Measurements from ENCODE around the gene RFLNA. TPM values are rescaled to one million over a fixed set of nuclear protein-coding genes. Genes with fewer than 3 reads are reported as not detected.

Gene RFLNA
- polyA plus RNA-seq, 3 donors: 5.7 to 9.0 (median 7.6) TPM

GRCh38 chr12:124364543-124364942 is 69.7 kb downstream of the RFLNA start:
- no peak for DNase-seq (ENCODE audit: extremely low read depth in 1 of 11, low read depth in 9 of 11, low spot score in 4 of 11)
